ENCODE results near the gene DLX1. TPM values are rescaled to one million over a fixed set of nuclear protein-coding genes. Genes with fewer than 3 reads are reported as not detected.

DLX1 gene
- total RNA-seq, 4 donors from 2014 or later = 0.16 TPM; not detected in 3

- Histone ChIP-seq H3K4me1 (no peaks in the 10 kb centered on the region), H3K27ac (no peak overlapping the region), H3K4me3 (no peak overlapping the region), H3K9me3 (no peaks in the 10 kb centered on the region), H3K27me3 (no peaks in the 10 kb centered on the region), H3K36me3 (no peaks in the 10 kb centered on the region)
- in situ Hi-C loops (cut with MboI; ENCODE audit: low sequenced_read_pairs in 4 of 4) = no loop called here
- no peak for TF ChIP-seq CTCF (IDR thresholded peaks at IDR 0.05 in 4 of 5, conservative IDR thresholded peaks at IDR 0.05 in 1 of 5)
- TF ChIP-seq POLR2A (IDR thresholded peaks at IDR 0.05) = no peak
- intact Hi-C loops (cut with DNase I; ENCODE audit: low total_unique reads) = no loop called here
- DNase-seq = no peak
- no peak for ATAC-seq
Observed at GRCh38 chr2:172049567-172050120, 35.7 kb upstream of the DLX1 start.

DNA sequence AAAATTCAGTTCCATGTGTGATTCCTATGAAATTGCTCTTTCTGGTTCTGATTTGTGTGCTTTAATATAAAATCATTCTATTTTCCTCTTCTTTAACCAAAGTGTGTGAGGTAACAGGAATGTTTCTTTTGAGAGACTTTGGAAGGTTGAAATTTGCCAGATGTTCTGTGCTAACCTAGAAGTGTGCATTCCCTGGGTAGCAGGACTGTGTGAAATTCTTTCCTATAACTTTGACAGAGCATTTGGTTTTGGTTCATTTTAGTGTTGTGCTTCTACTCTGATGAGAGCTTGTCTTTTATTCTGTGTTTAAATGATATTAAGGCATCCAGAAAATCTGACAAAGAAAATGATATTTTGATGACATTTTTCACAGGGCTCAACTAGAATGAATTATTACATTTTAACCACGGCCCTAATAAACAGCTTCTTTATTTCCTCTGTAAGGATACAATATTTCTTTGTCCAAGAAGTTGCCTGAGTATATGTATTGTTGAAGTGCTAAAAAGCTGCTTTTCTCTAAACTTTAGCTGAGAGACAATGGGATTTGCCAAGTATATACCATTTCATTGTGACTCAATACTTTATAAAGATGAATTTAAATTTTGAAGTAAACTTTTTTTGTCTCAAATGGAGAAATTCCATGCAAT is 34.7 kb upstream of the DLX1 start:
- no peak for ATAC-seq
- Histone ChIP-seq H3K4me3 (no peak overlapping the region), H3K9me3 (no peaks in the 10 kb centered on the region), H3K27me3 (no peaks in the 10 kb centered on the region), H3K27ac (no peak overlapping the region), H3K36me3 (no peaks in the 10 kb centered on the region), H3K4me1 (no peaks in the 10 kb centered on the region)
- no peak for DNase-seq
- TF ChIP-seq POLR2A (IDR thresholded peaks at IDR 0.05) = no peak
- TF ChIP-seq CTCF (IDR thresholded peaks at IDR 0.05 in 4 of 5, conservative IDR thresholded peaks at IDR 0.05 in 1 of 5) = no peak
- intact Hi-C loops (cut with DNase I; ENCODE audit: low total_unique reads) (no loop called here), in situ Hi-C loops (cut with MboI; ENCODE audit: low sequenced_read_pairs in 4 of 4) (no loop called here)

DNA sequence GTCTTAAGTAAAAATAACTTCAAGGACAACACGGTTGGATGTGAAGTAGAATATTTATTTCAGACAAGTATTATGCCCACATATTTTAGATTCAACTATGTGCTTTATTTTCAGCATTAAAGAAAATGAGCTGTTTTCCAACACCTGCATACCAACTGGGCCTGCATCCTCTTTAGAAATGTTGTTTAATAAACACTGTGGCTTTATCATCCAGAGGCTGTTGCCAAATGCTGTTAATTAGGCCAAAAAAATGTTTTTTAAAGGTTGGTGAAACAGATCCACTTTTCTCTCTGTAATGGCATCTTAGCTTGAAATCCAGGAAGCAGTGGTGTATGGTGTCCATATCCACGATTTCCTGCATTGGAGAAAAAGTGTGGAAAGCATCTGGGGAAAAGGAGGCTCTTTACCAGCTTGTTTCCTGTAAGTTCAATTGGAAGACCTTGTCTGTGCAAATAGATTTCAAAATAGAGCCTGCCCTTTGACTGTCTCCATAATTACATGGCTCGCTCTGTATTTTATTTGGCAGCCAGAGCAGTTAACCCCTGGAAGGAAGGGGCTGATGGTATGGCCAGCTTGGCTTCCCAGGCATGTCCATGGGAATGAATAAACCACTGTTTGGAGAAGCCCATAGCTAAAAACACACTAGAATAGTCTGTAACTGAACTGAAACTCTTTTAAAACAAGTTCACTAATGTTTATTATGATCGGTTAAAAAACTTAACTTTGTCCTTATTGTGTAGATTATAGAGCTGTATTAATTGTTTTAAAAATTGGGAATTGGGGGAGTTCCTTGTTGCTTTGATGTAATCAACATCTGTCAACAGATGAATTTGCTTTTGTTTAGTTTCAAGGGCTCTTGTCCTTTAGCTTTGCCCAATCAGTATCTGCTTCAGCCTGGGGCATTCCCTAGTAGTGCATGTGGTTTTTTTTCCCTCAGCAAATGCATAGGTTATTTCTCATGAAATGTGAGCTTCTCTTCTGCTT is 33.0 kb upstream of the DLX1 start:
- in situ Hi-C loops (cut with MboI; ENCODE audit: low sequenced_read_pairs in 4 of 4) = no loop called here
- Histone ChIP-seq H3K27me3 (no peaks in the 10 kb centered on the region), H3K36me3 (no peaks in the 10 kb centered on the region), H3K27ac (no peak overlapping the region), H3K4me3 (no peak overlapping the region), H3K9me3 (no peaks in the 10 kb centered on the region), H3K4me1 (no peaks in the 10 kb centered on the region)
- DNase-seq (no peak), ATAC-seq (no peak)
- intact Hi-C loops (cut with DNase I; ENCODE audit: low total_unique reads) = no loop called here
- TF ChIP-seq POLR2A (IDR thresholded peaks at IDR 0.05) = no peak
- TF ChIP-seq CTCF (IDR thresholded peaks at IDR 0.05 in 4 of 5, conservative IDR thresholded peaks at IDR 0.05 in 1 of 5) = no peak

DNA sequence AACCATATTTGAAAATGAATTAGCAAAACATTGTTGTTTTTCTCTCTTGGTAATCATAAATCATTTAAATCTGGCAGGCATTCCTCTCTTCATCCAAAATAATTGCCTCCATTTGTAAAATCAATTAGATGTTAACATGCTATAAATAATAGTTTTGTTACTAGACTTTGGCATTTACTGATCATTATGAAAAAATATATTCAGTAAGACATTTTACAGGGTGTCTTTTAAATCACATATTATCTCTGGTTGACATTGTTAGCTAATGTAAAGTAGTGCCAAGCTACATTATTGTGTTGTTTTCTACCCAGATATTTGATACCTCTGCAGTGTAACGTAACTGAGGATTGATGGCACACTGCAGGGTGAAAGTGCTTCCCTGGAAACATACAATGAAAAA is 31.8 kb upstream of the DLX1 start:
- in situ Hi-C loops (cut with MboI; ENCODE audit: low sequenced_read_pairs in 4 of 4) = no loop called here
- no peak for DNase-seq
- TF ChIP-seq POLR2A (IDR thresholded peaks at IDR 0.05) (no peak), CTCF (IDR thresholded peaks at IDR 0.05 in 4 of 5, conservative IDR thresholded peaks at IDR 0.05 in 1 of 5) (no peak)
- no peaks in the 10 kb centered on the region for H3K4me1 ChIP-seq
- no peak for ATAC-seq
- H3K27me3 ChIP-seq = no peaks in the 10 kb centered on the region
- H3K9me3 ChIP-seq = no peaks in the 10 kb centered on the region
- H3K27ac ChIP-seq = no peak overlapping the region
- H3K4me3 ChIP-seq = no peak overlapping the region
- intact Hi-C loops (cut with DNase I; ENCODE audit: low total_unique reads) = no loop called here
- no peaks in the 10 kb centered on the region for H3K36me3 ChIP-seq
